IMR-90 (cell line): Measurements from ENCODE around the gene ABHD2.

Experiments
- BHLHE40 ChIP-seq: fragments of 150-350 bp; IDR thresholded peaks from 2 replicates; pipeline ENCODE4 v1.6.1; 2016; ENCODE audit warnings: mild to moderate bottlenecking, low read depth, low read length
- CHD1 ChIP-seq: IDR thresholded peaks from 2 replicates; pipeline ENCODE4 v1.6.1; 2012; ENCODE audit warnings: low read depth, low read length, improper control_type of control experiment
- MAFK ChIP-seq: IDR thresholded peaks from 2 replicates; pipeline ENCODE4 v1.6.1; 2012; ENCODE audit warnings: low read depth, low read length, improper control_type of control experiment
- POLR2A ChIP-seq: IDR thresholded peaks from 2 replicates; pipeline ENCODE4 v1.6.1; 2012; ENCODE audit warnings: mild to moderate bottlenecking, low read depth, low read length
- RAD21 ChIP-seq: IDR thresholded peaks from 2 replicates; pipeline ENCODE4 v1.6.1; 2012; ENCODE audit warnings: low read length, improper control_type of control experiment
- SMC3 ChIP-seq: fragments of 150-350 bp; IDR thresholded peaks from 2 replicates; pipeline ENCODE4 v1.6.1; 2016; ENCODE audit warnings: low read depth, mild to moderate bottlenecking, antibody characterized with exemption, low read length, moderate library complexity
- TF ChIP-seq, protein P1 (sequence below): conservative IDR thresholded peaks from 2 replicates; pipeline ENCODE4 v1.5.1; 2012; ENCODE audit warnings: mild to moderate bottlenecking, low read depth, low read length, improper control_type of control experiment
- TF ChIP-seq, protein P2 (sequence below): fragments of 150-350 bp; IDR thresholded peaks from 2 replicates; pipeline ENCODE4 v1.6.1; 2016; ENCODE audit warnings: low read depth, mild to moderate bottlenecking, low read length, moderate library complexity, borderline replicate concordance
- TF ChIP-seq, protein P3 (sequence below): fragments of 150-350 bp; IDR thresholded peaks from 2 replicates; pipeline ENCODE4 v1.6.1; 2017; ENCODE audit warnings: mild to moderate bottlenecking, antibody characterized with exemption, low read length, low read depth

DNA sequence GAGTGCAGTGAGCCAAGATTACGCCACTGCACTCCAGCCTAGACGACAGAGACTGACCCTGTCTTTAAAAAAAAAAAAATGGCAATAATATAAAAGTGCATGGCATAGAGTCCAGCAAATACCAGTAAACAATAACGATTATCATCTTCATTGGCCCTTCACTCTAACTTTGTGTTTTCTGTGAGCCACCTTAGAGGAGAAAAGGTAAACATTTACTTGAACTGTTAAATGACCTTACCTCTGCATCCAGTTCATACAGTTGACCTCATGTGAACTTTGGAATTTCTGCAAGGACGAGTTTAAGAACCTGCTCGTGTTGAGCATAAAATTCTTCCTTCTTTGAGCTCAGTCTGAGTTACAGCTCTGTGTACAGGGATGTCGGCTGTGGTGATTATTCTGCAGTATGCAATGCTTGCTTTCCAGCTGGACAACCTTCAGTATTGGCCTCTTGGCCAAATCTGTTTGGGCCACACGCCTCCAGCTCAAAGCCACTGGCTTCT is 76.5 kb downstream of the ABHD2 start:
- TF ChIP-seq CHD1 (no peak), BHLHE40 (no peak), MAFK (no peak), POLR2A (no peak), SMC3 (no peak), RAD21 (no peak)
- TF ChIP-seq, protein P1, sequence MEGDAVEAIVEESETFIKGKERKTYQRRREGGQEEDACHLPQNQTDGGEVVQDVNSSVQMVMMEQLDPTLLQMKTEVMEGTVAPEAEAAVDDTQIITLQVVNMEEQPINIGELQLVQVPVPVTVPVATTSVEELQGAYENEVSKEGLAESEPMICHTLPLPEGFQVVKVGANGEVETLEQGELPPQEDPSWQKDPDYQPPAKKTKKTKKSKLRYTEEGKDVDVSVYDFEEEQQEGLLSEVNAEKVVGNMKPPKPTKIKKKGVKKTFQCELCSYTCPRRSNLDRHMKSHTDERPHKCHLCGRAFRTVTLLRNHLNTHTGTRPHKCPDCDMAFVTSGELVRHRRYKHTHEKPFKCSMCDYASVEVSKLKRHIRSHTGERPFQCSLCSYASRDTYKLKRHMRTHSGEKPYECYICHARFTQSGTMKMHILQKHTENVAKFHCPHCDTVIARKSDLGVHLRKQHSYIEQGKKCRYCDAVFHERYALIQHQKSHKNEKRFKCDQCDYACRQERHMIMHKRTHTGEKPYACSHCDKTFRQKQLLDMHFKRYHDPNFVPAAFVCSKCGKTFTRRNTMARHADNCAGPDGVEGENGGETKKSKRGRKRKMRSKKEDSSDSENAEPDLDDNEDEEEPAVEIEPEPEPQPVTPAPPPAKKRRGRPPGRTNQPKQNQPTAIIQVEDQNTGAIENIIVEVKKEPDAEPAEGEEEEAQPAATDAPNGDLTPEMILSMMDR, result no peak
- TF ChIP-seq, protein P2, sequence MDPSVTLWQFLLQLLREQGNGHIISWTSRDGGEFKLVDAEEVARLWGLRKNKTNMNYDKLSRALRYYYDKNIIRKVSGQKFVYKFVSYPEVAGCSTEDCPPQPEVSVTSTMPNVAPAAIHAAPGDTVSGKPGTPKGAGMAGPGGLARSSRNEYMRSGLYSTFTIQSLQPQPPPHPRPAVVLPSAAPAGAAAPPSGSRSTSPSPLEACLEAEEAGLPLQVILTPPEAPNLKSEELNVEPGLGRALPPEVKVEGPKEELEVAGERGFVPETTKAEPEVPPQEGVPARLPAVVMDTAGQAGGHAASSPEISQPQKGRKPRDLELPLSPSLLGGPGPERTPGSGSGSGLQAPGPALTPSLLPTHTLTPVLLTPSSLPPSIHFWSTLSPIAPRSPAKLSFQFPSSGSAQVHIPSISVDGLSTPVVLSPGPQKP, result no peak
- TF ChIP-seq, protein P3, sequence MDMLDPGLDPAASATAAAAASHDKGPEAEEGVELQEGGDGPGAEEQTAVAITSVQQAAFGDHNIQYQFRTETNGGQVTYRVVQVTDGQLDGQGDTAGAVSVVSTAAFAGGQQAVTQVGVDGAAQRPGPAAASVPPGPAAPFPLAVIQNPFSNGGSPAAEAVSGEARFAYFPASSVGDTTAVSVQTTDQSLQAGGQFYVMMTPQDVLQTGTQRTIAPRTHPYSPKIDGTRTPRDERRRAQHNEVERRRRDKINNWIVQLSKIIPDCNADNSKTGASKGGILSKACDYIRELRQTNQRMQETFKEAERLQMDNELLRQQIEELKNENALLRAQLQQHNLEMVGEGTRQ, result no peak
